Endothelial cell of umbilical vein (primary cell): ENCODE results near the gene RBM20.

ENCODE experiments used
- EZH2 ChIP-seq: IDR thresholded peaks from 2 replicates; pipeline ENCODE4 v1.6.1; 2012; ENCODE audit warnings: borderline replicate concordance, low read depth, mild to moderate bottlenecking, moderate library complexity, low read length, inconsistent platforms; ENCODE audit not compliant: severe bottlenecking
- FOS ChIP-seq: IDR thresholded peaks from 2 replicates; pipeline ENCODE4 v1.6.1; 2011; ENCODE audit warnings: mild to moderate bottlenecking, low read length, moderate library complexity, borderline replicate concordance; ENCODE audit not compliant: insufficient read depth
- GATA2 ChIP-seq: IDR thresholded peaks from 2 replicates; pipeline ENCODE4 v1.7.0; 2011; ENCODE audit warnings: low read depth, mild to moderate bottlenecking, moderate library complexity, mixed read lengths, low read length; ENCODE audit not compliant: insufficient read length, insufficient read depth
- JUN ChIP-seq: IDR thresholded peaks from 2 replicates; pipeline ENCODE4 v1.6.1; 2011; ENCODE audit warnings: borderline replicate concordance, low read depth; ENCODE audit not compliant: insufficient read length, insufficient read depth
- MAX ChIP-seq: IDR thresholded peaks from 2 replicates; pipeline ENCODE4 v1.6.1; 2011; ENCODE audit not compliant: insufficient read depth, insufficient read length
- POLR2A ChIP-seq: IDR thresholded peaks from 2 replicates; pipeline ENCODE4 v1.6.1; 2012; ENCODE audit warnings: low read depth, mild to moderate bottlenecking, control low read depth, low read length
- POLR2AphosphoS5 ChIP-seq: IDR thresholded peaks from 2 replicates; pipeline ENCODE4 v1.6.1; 2012; ENCODE audit warnings: low read depth, mild to moderate bottlenecking, control low read depth, low read length, moderate library complexity; ENCODE audit not compliant: insufficient read depth
- TF ChIP-seq, protein P1 (sequence below), 2 donors: IDR thresholded peaks; 1 replicate in 1 of 2; 2 replicates in 1 of 2; pipeline ENCODE4 v1.5.1; 2011; ENCODE audit warnings: low read length in 2 of 2, mild to moderate bottlenecking in 2 of 2, moderate library complexity in 2 of 2, control low read depth in 1 of 2, inconsistent platforms in 1 of 2, low read depth in 1 of 2; ENCODE audit not compliant: insufficient read depth in 1 of 2; ENCODE audit errors: extremely low read depth in 1 of 2

- TF ChIP-seq, protein P1, sequence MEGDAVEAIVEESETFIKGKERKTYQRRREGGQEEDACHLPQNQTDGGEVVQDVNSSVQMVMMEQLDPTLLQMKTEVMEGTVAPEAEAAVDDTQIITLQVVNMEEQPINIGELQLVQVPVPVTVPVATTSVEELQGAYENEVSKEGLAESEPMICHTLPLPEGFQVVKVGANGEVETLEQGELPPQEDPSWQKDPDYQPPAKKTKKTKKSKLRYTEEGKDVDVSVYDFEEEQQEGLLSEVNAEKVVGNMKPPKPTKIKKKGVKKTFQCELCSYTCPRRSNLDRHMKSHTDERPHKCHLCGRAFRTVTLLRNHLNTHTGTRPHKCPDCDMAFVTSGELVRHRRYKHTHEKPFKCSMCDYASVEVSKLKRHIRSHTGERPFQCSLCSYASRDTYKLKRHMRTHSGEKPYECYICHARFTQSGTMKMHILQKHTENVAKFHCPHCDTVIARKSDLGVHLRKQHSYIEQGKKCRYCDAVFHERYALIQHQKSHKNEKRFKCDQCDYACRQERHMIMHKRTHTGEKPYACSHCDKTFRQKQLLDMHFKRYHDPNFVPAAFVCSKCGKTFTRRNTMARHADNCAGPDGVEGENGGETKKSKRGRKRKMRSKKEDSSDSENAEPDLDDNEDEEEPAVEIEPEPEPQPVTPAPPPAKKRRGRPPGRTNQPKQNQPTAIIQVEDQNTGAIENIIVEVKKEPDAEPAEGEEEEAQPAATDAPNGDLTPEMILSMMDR (IDR thresholded peaks at IDR 0.05; ENCODE audit: extremely low read depth in 1 of 2, insufficient read depth in 1 of 2, low read depth in 1 of 2, low read length in 2 of 2): no peak
- TF ChIP-seq JUN (no peak), POLR2A (no peak), POLR2AphosphoS5 (no peak), MAX (no peak), EZH2 (no peak), GATA2 (no peak), FOS (no peak)
Measured at GRCh38 chr10:110784198-110784597, 140.1 kb downstream of the RBM20 start.
